ENCODE measurements around the gene TOR1B.

TOR1B gene

GRCh38 chr9:129770741-129771140 lies 32.2 kb upstream of the TOR1B start:
- Histone ChIP-seq H3K9ac (ENCODE audit: low read length) (no peak overlapping the region), H3K4me3 (ENCODE audit: low read length) (no peak overlapping the region), H3K36me3 (replicated peaks; ENCODE audit: insufficient read depth, low read length) (no peaks in the 10 kb centered on the region), H3K4me1 (ENCODE audit: low read length) (no peaks in the 10 kb centered on the region), H3K27me3 (replicated peaks; ENCODE audit: insufficient read depth, low read length) (peaks cover 75% of the 10 kb centered on the region), H4K20me1 (ENCODE audit: insufficient read depth, low read length) (no peaks in the 10 kb centered on the region), H3K27ac (ENCODE audit: low read length) (no peak overlapping the region), H3F3A (ENCODE audit: insufficient read depth, low read length) (no peaks in the 10 kb centered on the region; the same call in 1 of the 2 replicates), H2AFZ (ENCODE audit: low read length) (no peak overlapping the region), H3K9me2 (replicated peaks; ENCODE audit: insufficient read depth, low read length) (no peaks in the 10 kb centered on the region), H3K9me3 (replicated peaks; ENCODE audit: insufficient read depth, low read length) (no peaks in the 10 kb centered on the region), H3K79me2 (ENCODE audit: low read length) (no peaks in the 10 kb centered on the region), H3K4me2 (ENCODE audit: low read depth, low read length) (no peak overlapping the region)
- no peak for DNase-seq
- TF ChIP-seq EZH2 (optimal IDR thresholded peaks at IDR 0.05; ENCODE audit: low read depth, low read length) (no peak), EZH2phosphoT487 (IDR thresholded peaks at IDR 0.05; ENCODE audit: low read length) (no peak), CTCF (IDR thresholded peaks at IDR 0.05; ENCODE audit: low read length) (no peak)

- peaks cover 77% of the 10 kb centered on the region for H3K27me3 ChIP-seq (replicated peaks; ENCODE audit: insufficient read depth, low read length)
- no peak for TF ChIP-seq EZH2 (optimal IDR thresholded peaks at IDR 0.05; ENCODE audit: low read depth, low read length)
- no peak for TF ChIP-seq EZH2phosphoT487 (IDR thresholded peaks at IDR 0.05; ENCODE audit: low read length)
- no peak for TF ChIP-seq CTCF (IDR thresholded peaks at IDR 0.05; ENCODE audit: low read length)
- no peak for DNase-seq
- H3K4me3 ChIP-seq (ENCODE audit: low read length), result no peak overlapping the region
- H3K27ac ChIP-seq (ENCODE audit: low read length), result no peak overlapping the region
- no peaks in the 10 kb centered on the region for H4K20me1 ChIP-seq (ENCODE audit: insufficient read depth, low read length)
- no peaks in the 10 kb centered on the region for H3K4me1 ChIP-seq (ENCODE audit: low read length)
- no peaks in the 10 kb centered on the region for H3K36me3 ChIP-seq (replicated peaks; ENCODE audit: insufficient read depth, low read length)
- no peaks in the 10 kb centered on the region for H3K9me3 ChIP-seq (replicated peaks; ENCODE audit: insufficient read depth, low read length)
- H3K9ac ChIP-seq (ENCODE audit: low read length), result no peak overlapping the region
- no peaks in the 10 kb centered on the region for H3K9me2 ChIP-seq (replicated peaks; ENCODE audit: insufficient read depth, low read length)
- H3K79me2 ChIP-seq (ENCODE audit: low read length), result no peaks in the 10 kb centered on the region
- no peak overlapping the region for H2AFZ ChIP-seq (ENCODE audit: low read length)
- no peak overlapping the region for H3K4me2 ChIP-seq (ENCODE audit: low read depth, low read length)
- H3F3A ChIP-seq (ENCODE audit: insufficient read depth, low read length), result no peaks in the 10 kb centered on the region
Observed at GRCh38 chr9:129773262-129774048, 29.5 kb upstream of the TOR1B start.

- Histone ChIP-seq H3K27ac (ENCODE audit: low read length) (no peak overlapping the region), H2AFZ (ENCODE audit: low read length) (no peak overlapping the region), H3K4me3 (ENCODE audit: low read length) (no peak overlapping the region), H3K9me3 (replicated peaks; ENCODE audit: insufficient read depth, low read length) (no peaks in the 10 kb centered on the region), H3F3A (ENCODE audit: insufficient read depth, low read length) (no peaks in the 10 kb centered on the region), H3K4me1 (ENCODE audit: low read length) (no peaks in the 10 kb centered on the region), H3K9me2 (replicated peaks; ENCODE audit: insufficient read depth, low read length) (no peaks in the 10 kb centered on the region), H3K9ac (ENCODE audit: low read length) (no peak overlapping the region), H3K4me2 (ENCODE audit: low read depth, low read length) (no peak overlapping the region), H3K36me3 (replicated peaks; ENCODE audit: insufficient read depth, low read length) (no peaks in the 10 kb centered on the region), H3K79me2 (ENCODE audit: low read length) (no peaks in the 10 kb centered on the region), H3K27me3 (replicated peaks; ENCODE audit: insufficient read depth, low read length) (peaks cover 73% of the 10 kb centered on the region), H4K20me1 (ENCODE audit: insufficient read depth, low read length) (no peaks in the 10 kb centered on the region)
- DNase-seq, result no peak
- TF ChIP-seq EZH2 (optimal IDR thresholded peaks at IDR 0.05; ENCODE audit: low read depth, low read length) (no peak), EZH2phosphoT487 (IDR thresholded peaks at IDR 0.05; ENCODE audit: low read length) (no peak), CTCF (IDR thresholded peaks at IDR 0.05; ENCODE audit: low read length) (no peak)
Observed at GRCh38 chr9:129774791-129775447, 28.1 kb upstream of the TOR1B start.

Measured in MM.1S (cell line).